K562 (cell line): ENCODE measurements around the gene WASF2. TPM values are rescaled to one million over a fixed set of nuclear protein-coding genes. Genes with fewer than 3 reads are reported as not detected.

Experiments used
- ATAC-seq: fragments of 200-7000 bp; cut with Tn5 transposase; 3 replicates; pipeline ENCODE4 v1.9.1; 2020; ENCODE audit warnings: moderate library complexity
- BruUV-seq: library from RNA; stranded (reverse); fragments of 400-500 nt; replicated peaks from 2 replicates; lab custom pipeline; 2021; lab: Mats Ljungman, UMichigan
- CTCF ChIA-PET: fragments of 300-600 bp; formaldehyde crosslinking; extraction: SDS; loops from one replicate; lab custom pipeline; 2021; ENCODE audit warnings: low intra/inter-chr PET ratio; lab: Yijun Ruan, JAX
- POLR2A ChIA-PET: fragments of 300-600, 350-650 bp; sonication (Branson Sonifier 250); formaldehyde crosslinking; extraction: SDS; loops from one replicate; lab custom pipeline; 2021; ENCODE audit warnings: antibody characterized with exemption, inconsistent platforms; lab: Yijun Ruan, JAX
- DNase-seq, 4 experiments: peaks; one replicate each; pipeline versions ENCODE4 v3.0.0 to v3.0.0-alpha.2; 2011 to 2018; ENCODE audit warnings: low spot score in 3 of 4, mixed read lengths in 3 of 4; ENCODE audit errors: extremely low read depth in 1 of 4
- FAIRE-seq: peaks from 2 replicates; lab custom pipeline; 2011; peaks lifted over from hg19 to GRCh38; lab: Jason Lieb, UNC
- H2AFZ ChIP-seq: 2 replicates; pipeline ENCODE4 v1.6.0; 2011; ENCODE audit warnings: low read depth, low read length, control low read depth, inconsistent platforms
- H3K27ac ChIP-seq: fragments of 200-600 bp; 3 replicates; pipeline ENCODE4 v1.8.0; 2011; ENCODE audit warnings: low read depth, mild to moderate bottlenecking, control low read depth, inconsistent platforms, low read length, moderate library complexity, mixed read lengths; ENCODE audit errors: extremely low read depth
- H3K27me3 ChIP-seq, 2 experiments: fragments of 300-600 bp in 1 of 2; 2 replicates in 1 of 2; 3 replicates in 1 of 2; pipeline versions ENCODE4 v1.6.0 to v1.8.0; 2011; ENCODE audit warnings: inconsistent platforms in 2 of 2, low read length in 2 of 2, mild to moderate bottlenecking in 1 of 2, mixed read lengths in 1 of 2, moderate library complexity in 1 of 2; ENCODE audit not compliant: control insufficient read depth in 2 of 2, insufficient read depth in 2 of 2
- H3K36me3 ChIP-seq: fragments of 300-600 bp; 3 replicates; pipeline ENCODE4 v1.8.0; 2011; ENCODE audit warnings: mild to moderate bottlenecking, low read length, inconsistent platforms; ENCODE audit not compliant: control insufficient read depth, insufficient read depth
- H3K4me1 ChIP-seq, 2 experiments: fragments of 200-600 bp in 1 of 2; replicated peaks in 1 of 2; 2 replicates in 1 of 2; 3 replicates in 1 of 2; pipeline versions ENCODE4 v1.5.1 to v1.8.0; 2011; ENCODE audit warnings: inconsistent platforms in 2 of 2, low read length in 2 of 2, mild to moderate bottlenecking in 1 of 2, mixed read lengths in 1 of 2, moderate library complexity in 1 of 2; ENCODE audit not compliant: control insufficient read depth in 2 of 2, insufficient read depth in 2 of 2
- H3K4me2 ChIP-seq: 2 replicates; pipeline ENCODE4 v1.6.1; 2011; ENCODE audit warnings: low read length, control low read depth, inconsistent platforms, mixed read lengths; ENCODE audit not compliant: insufficient read depth
- H3K4me3 ChIP-seq: fragments of 200-600 bp; sonication (generic), shearing (Covaris generic); 2 replicates; pipeline ENCODE4 v1.5.1; 2016; ENCODE audit warnings: control low read depth, inconsistent platforms
- H3K79me2 ChIP-seq: fragments of 200-600 bp; 3 replicates; pipeline ENCODE4 v1.8.0; 2011; ENCODE audit warnings: low read length, inconsistent platforms; ENCODE audit not compliant: control insufficient read depth, insufficient read depth
- H3K9ac ChIP-seq, 2 experiments: 2 replicates each; pipeline versions ENCODE4 v1.6.0 to v1.6.1; 2011; ENCODE audit warnings: low read depth in 2 of 2, low read length in 2 of 2, control low read depth in 1 of 2, inconsistent platforms in 1 of 2, mild to moderate bottlenecking in 1 of 2, mixed read lengths in 1 of 2; ENCODE audit not compliant: insufficient read depth in 1 of 2
- H3K9me1 ChIP-seq: one replicate; pipeline ENCODE4 v1.6.0; 2011; ENCODE audit warnings: inconsistent platforms, mild to moderate bottlenecking, low read length, moderate library complexity; ENCODE audit not compliant: control insufficient read depth, insufficient read depth
- H3K9me3 ChIP-seq: replicated peaks from 2 replicates; pipeline ENCODE4 v1.5.1; 2011; ENCODE audit warnings: low read depth, low read length, inconsistent platforms; ENCODE audit not compliant: control insufficient read depth, insufficient read depth
- H4K20me1 ChIP-seq: replicated peaks from 2 replicates; pipeline ENCODE4 v1.6.1; 2011; ENCODE audit warnings: low read length, inconsistent platforms, mixed read lengths; ENCODE audit not compliant: control insufficient read depth, insufficient read depth
- CTCFL ChIP-seq: IDR thresholded peaks from 2 replicates; pipeline ENCODE4 v1.6.1; 2011; ENCODE audit warnings: borderline replicate concordance, low read depth, mild to moderate bottlenecking, moderate library complexity, low read length; ENCODE audit not compliant: insufficient read depth, poor library complexity, severe bottlenecking
- RBM14 ChIP-seq: fragments of 200-400 bp; formaldehyde crosslinking; IDR thresholded peaks from 2 replicates; pipeline ENCODE4 v1.6.1; 2018; ENCODE audit warnings: low read depth, mild to moderate bottlenecking, low read length, moderate library complexity, borderline replicate concordance; ENCODE audit not compliant: insufficient read depth
- RBM25 ChIP-seq: fragments of 200-400 bp; formaldehyde crosslinking; IDR thresholded peaks from 2 replicates; pipeline ENCODE4 v1.6.1; 2018; ENCODE audit warnings: low read length, low read depth, moderate library complexity; ENCODE audit not compliant: severe bottlenecking
- RFX1 ChIP-seq: fragments of 450-650 bp; IDR thresholded peaks from 2 replicates; pipeline ENCODE4 v1.6.1; 2016; ENCODE audit warnings: mild to moderate bottlenecking, moderate library complexity
- ZNF146 ChIP-seq: IDR thresholded peaks from one replicate; pipeline ENCODE4 v1.6.1; 2018; ENCODE audit warnings: missing compliant biosample characterization; ENCODE audit not compliant: unreplicated experiment
- WGBS: fragments of 100-300 bp; shearing (Covaris generic); methylation state at CpG from one replicate; pipeline ENCODE4 v1.1.6; 2016; ENCODE audit warnings: low coverage, mixed read lengths; ENCODE audit not compliant: insufficient coverage; ENCODE audit errors: missing lambda C conversion rate; 5-methylcytosine and 5-hydroxymethylcytosine counted together
- in situ Hi-C: fragments of 300-500 bp; cut with MboI; formaldehyde crosslinking; loops from 4 replicates; pipeline ENCODE4 v1.15.0; 2018; ENCODE audit warnings: inconsistent platforms, mixed read lengths
- intact Hi-C: fragments of 100-400 bp; cut with micrococcal nuclease; formaldehyde crosslinking; loops from 2 replicates; pipeline ENCODE4 v1.14.2; 2022
- polyA plus RNA-seq, 8 experiments: library from polyadenylated mRNA; depleted of rRNA in 4 of 8; stranded (reverse) in 5 of 8; unstranded in 3 of 8; fragments of >200 nt; fragmentation: Nextera tagmentation in 2 of 8; fragmentation: Illumina TruSeq in 1 of 8; extraction: Ambion mirVana in 2 of 8; extraction: Trizol in 1 of 8; gene quantifications; 2 replicates each; pipeline versions ENCODE4 v1.2.1 to v1.2.3, GENCODE V29; 2011 to 2014; ENCODE audit warnings: inconsistent platforms in 1 of 8, missing spikeins in 1 of 8
- total RNA-seq, 7 experiments: library from RNA; depleted of rRNA in 6 of 7; stranded (reverse); fragments of >200 nt in 6 of 7; fragmentation: Illumina TruSeq in 2 of 7; extraction: Trizol in 2 of 7; gene quantifications; 2 replicates each; pipeline versions ENCODE4 v1.2.1 to v1.2.3, GENCODE V29; 2011 to 2021; ENCODE audit warnings: low replicate concordance in 1 of 7
- TF ChIP-seq, protein P1 (sequence below): fragments of 250-450 bp; sonication (Bioruptor Pico); IDR thresholded peaks from 2 replicates; pipeline ENCODE4 v1.4.0; 2020
- TF ChIP-seq, protein P2 (sequence below): sonication (generic); formaldehyde crosslinking; IDR thresholded peaks from 2 replicates; pipeline ENCODE4 v1.8.1; 2023; ENCODE audit warnings: mild to moderate bottlenecking, missing genetic modification reagents, moderate library complexity

WASF2 gene
- total and polyA plus RNA-seq, 9 of the 15 experiments (the other 6 are each of a cell fraction or from before 2014, with no cell fraction given): 8.2 to 163 (median 31.2) TPM

- WGBS: 90% methylated on average over 4 of the region's 4 CpGs
Measured at GRCh38 chr1:27454610-27455009, 35.4 kb downstream of the WASF2 start.

DNA sequence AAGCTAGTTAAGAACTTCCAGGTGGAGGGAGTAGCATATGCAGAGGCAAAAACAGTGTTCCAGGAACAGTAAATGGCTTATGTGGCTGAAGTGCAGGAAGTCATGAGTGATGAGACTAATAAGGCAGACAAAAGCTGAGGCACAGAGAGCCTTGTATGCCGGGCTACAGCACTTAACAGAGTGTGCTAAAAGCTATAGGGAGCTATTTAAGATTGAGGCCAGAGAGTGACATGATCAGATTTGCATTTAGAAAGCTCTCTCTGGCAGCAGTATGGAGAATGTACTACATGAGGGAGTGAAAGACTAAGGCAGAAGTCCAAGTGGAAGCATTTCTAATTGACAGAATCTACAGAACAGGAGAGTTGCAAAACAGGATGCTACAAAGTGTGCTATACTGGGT lies 38.6 kb downstream of the WASF2 start:
- no peaks in the 10 kb centered on the region for H3K27me3 ChIP-seq
- no peaks in the 10 kb centered on the region; a peak in 2 of 5 replicates for H3K4me1 ChIP-seq
- H4K20me1 ChIP-seq: peaks cover 24% of the 10 kb centered on the region; the same call in 1 of the 2 replicates
- H3K4me2 ChIP-seq: no peak overlapping the region
- no peak overlapping the region for H3K4me3 ChIP-seq
- H3K9me3 ChIP-seq: no peaks in the 10 kb centered on the region
- BruUV-seq: no TSS peak
- ATAC-seq (no peak), DNase-seq (no peak), FAIRE-seq (no peak)
- H3K9ac ChIP-seq: no peak overlapping the region
- peaks cover 43% of the 10 kb centered on the region for H3K36me3 ChIP-seq
- 44% methylated on average over 1 of the region's 1 CpG for WGBS
- intact Hi-C loops: no loop called here
- POLR2A ChIA-PET: interaction anchor here (0.7 to 1.4 kb wide), 5 partner anchors 10 to 92 kb away, joined by 3 to 8 read pairs (median 3); no protein-coding TSS in a partner anchor
- in situ Hi-C loops: no loop called here
- CTCF ChIA-PET: no interaction called here
- no peak overlapping the region for H2AFZ ChIP-seq
- H3K79me2 ChIP-seq: peaks cover 71% of the 10 kb centered on the region
- no peaks in the 10 kb centered on the region for H3K9me1 ChIP-seq
- H3K27ac ChIP-seq: no peak overlapping the region
- TF ChIP-seq, protein P1, sequence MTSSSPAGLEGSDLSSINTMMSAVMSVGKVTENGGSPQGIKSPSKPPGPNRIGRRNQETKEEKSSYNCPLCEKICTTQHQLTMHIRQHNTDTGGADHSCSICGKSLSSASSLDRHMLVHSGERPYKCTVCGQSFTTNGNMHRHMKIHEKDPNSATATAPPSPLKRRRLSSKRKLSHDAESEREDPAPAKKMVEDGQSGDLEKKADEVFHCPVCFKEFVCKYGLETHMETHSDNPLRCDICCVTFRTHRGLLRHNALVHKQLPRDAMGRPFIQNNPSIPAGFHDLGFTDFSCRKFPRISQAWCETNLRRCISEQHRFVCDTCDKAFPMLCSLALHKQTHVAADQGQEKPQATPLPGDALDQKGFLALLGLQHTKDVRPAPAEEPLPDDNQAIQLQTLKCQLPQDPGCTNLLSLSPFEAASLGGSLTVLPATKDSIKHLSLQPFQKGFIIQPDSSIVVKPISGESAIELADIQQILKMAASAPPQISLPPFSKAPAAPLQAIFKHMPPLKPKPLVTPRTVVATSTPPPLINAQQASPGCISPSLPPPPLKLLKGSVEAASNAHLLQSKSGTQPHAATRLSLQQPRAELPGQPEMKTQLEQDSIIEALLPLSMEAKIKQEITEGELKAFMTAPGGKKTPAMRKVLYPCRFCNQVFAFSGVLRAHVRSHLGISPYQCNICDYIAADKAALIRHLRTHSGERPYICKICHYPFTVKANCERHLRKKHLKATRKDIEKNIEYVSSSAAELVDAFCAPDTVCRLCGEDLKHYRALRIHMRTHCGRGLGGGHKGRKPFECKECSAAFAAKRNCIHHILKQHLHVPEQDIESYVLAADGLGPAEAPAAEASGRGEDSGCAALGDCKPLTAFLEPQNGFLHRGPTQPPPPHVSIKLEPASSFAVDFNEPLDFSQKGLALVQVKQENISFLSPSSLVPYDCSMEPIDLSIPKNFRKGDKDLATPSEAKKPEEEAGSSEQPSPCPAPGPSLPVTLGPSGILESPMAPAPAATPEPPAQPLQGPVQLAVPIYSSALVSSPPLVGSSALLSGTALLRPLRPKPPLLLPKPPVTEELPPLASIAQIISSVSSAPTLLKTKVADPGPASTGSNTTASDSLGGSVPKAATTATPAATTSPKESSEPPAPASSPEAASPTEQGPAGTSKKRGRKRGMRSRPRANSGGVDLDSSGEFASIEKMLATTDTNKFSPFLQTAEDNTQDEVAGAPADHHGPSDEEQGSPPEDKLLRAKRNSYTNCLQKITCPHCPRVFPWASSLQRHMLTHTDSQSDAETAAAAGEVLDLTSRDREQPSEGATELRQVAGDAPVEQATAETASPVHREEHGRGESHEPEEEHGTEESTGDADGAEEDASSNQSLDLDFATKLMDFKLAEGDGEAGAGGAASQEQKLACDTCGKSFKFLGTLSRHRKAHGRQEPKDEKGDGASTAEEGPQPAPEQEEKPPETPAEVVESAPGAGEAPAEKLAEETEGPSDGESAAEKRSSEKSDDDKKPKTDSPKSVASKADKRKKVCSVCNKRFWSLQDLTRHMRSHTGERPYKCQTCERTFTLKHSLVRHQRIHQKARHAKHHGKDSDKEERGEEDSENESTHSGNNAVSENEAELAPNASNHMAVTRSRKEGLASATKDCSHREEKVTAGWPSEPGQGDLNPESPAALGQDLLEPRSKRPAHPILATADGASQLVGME (CRISPR knock-in tag): no peak
- no peak for TF ChIP-seq CTCFL
- TF ChIP-seq, protein P2, sequence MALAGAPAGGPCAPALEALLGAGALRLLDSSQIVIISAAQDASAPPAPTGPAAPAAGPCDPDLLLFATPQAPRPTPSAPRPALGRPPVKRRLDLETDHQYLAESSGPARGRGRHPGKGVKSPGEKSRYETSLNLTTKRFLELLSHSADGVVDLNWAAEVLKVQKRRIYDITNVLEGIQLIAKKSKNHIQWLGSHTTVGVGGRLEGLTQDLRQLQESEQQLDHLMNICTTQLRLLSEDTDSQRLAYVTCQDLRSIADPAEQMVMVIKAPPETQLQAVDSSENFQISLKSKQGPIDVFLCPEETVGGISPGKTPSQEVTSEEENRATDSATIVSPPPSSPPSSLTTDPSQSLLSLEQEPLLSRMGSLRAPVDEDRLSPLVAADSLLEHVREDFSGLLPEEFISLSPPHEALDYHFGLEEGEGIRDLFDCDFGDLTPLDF (CRISPR knock-in tag): no peak

More at GRCh38 chr1:27454610-27455009, 35.4 kb downstream of the WASF2 start:
- no peak for FAIRE-seq
- H3K4me2 ChIP-seq: no peak overlapping the region
- H3K4me1 ChIP-seq: peaks cover 1 to 4% of the 10 kb centered on the region in 2 experiments; a peak in 2 of 5 replicates
- peaks cover 6% of the 10 kb centered on the region; the same call in 1 of the 2 replicates for H4K20me1 ChIP-seq
- no peak for ATAC-seq
- ChIA-PET CTCF (no interaction called here), POLR2A (interaction anchor here (0.7 kb wide), 1 partner anchor 15 kb away, joined by 4 read pairs; no protein-coding TSS in a partner anchor)
- H3K9ac ChIP-seq: no peak overlapping the region
- intact Hi-C loops: no loop called here
- no peak overlapping the region for H3K4me3 ChIP-seq
- no peak overlapping the region for H2AFZ ChIP-seq
- H3K9me3 ChIP-seq: no peaks in the 10 kb centered on the region
- TSS peak; percentile 29 for BruUV-seq
- peak; percentile 72 for TF ChIP-seq ZNF146 (CRISPR knock-in tag)
- TF ChIP-seq RFX1: peak; percentile 13; the same call in 1 of the 2 replicates
- TF ChIP-seq RBM14: no peak
- peak; percentile 29 for TF ChIP-seq RBM25
- no peak for DNase-seq
- H3K79me2 ChIP-seq: peaks cover 72% of the 10 kb centered on the region
- no peaks in the 10 kb centered on the region for H3K9me1 ChIP-seq
- in situ Hi-C loops: no loop called here
- no peak overlapping the region for H3K27ac ChIP-seq
- no peaks in the 10 kb centered on the region for H3K27me3 ChIP-seq
- H3K36me3 ChIP-seq: peaks cover 22% of the 10 kb centered on the region
